MCF 10A (cell line): Measurements from ENCODE around the gene LIN37. TPM values are rescaled to one million over a fixed set of nuclear protein-coding genes. Genes with fewer than 3 reads are reported as not detected.
"Not testable (repeated sequence)": the region's sequence is repeated elsewhere in the genome, so short reads cannot be mapped to it uniquely, and the experiment has no call there.

ENCODE experiments used
- BruUV-seq: library from RNA; stranded (reverse); fragments of 400-500 nt; replicated peaks from 2 replicates; lab custom pipeline; 2021; lab: Mats Ljungman, UMichigan
- CTCF ChIA-PET: fragments of 300-600 bp; sonication (Branson Sonifier 250); formaldehyde crosslinking; extraction: SDS; loops from one replicate; lab custom pipeline; 2021; ENCODE audit warnings: antibody characterized with exemption, inconsistent platforms; lab: Yijun Ruan, JAX
- POLR2A ChIA-PET: fragments of 300-600, 350-650 bp; sonication (Branson Sonifier 250); formaldehyde crosslinking; extraction: SDS; loops from one replicate; lab custom pipeline; 2020; ENCODE audit warnings: antibody characterized with exemption, inconsistent platforms; lab: Yijun Ruan, JAX
- DNase-seq: peaks from one replicate; pipeline ENCODE4 v3.0.0-alpha.2; 2018; ENCODE audit not compliant: unreplicated experiment
- H3K27ac Mint-ChIP-seq: one replicate; pipeline ENCODE4 v1.8.0; 2022; ENCODE audit warnings: mild to moderate bottlenecking, low read depth, mixed read lengths; ENCODE audit not compliant: unreplicated experiment
- H3K27me3 Mint-ChIP-seq: one replicate; pipeline ENCODE4 v1.8.0; 2022; ENCODE audit warnings: mixed read lengths; ENCODE audit not compliant: insufficient read depth, unreplicated experiment
- H3K36me3 Mint-ChIP-seq: one replicate; pipeline ENCODE4 v1.8.0; 2022; ENCODE audit warnings: mild to moderate bottlenecking, moderate library complexity, mixed read lengths; ENCODE audit not compliant: insufficient read depth, unreplicated experiment
- H3K4me1 Mint-ChIP-seq: one replicate; pipeline ENCODE4 v1.8.0; 2022; ENCODE audit warnings: mixed read lengths; ENCODE audit not compliant: insufficient read depth, unreplicated experiment
- H3K4me3 Mint-ChIP-seq: one replicate; pipeline ENCODE4 v1.8.0; 2022; ENCODE audit warnings: mild to moderate bottlenecking, moderate library complexity, mixed read lengths; ENCODE audit not compliant: unreplicated experiment
- H3K9me3 Mint-ChIP-seq: one replicate; pipeline ENCODE4 v1.8.0; 2022; ENCODE audit warnings: mixed read lengths; ENCODE audit not compliant: unreplicated experiment
- intact Hi-C: fragments of 100-400 bp; cut with micrococcal nuclease; formaldehyde crosslinking; loops from 2 replicates; pipeline ENCODE4 v1.14.1; 2022
- total RNA-seq: library from RNA; stranded (reverse); gene quantifications from 2 replicates; pipeline ENCODE4 v1.2.3, GENCODE V29; 2022
- TF ChIP-seq, protein P1 (sequence below): fragments of 200-600 bp; IDR thresholded peaks from one replicate; pipeline ENCODE4 v1.8.0; 2022; ENCODE audit warnings: antibody characterized with exemption, mild to moderate bottlenecking; ENCODE audit not compliant: unreplicated experiment

The LIN37 gene
- total RNA-seq, 1 experiment from 2014 or later, result 19.6 TPM

DNA sequence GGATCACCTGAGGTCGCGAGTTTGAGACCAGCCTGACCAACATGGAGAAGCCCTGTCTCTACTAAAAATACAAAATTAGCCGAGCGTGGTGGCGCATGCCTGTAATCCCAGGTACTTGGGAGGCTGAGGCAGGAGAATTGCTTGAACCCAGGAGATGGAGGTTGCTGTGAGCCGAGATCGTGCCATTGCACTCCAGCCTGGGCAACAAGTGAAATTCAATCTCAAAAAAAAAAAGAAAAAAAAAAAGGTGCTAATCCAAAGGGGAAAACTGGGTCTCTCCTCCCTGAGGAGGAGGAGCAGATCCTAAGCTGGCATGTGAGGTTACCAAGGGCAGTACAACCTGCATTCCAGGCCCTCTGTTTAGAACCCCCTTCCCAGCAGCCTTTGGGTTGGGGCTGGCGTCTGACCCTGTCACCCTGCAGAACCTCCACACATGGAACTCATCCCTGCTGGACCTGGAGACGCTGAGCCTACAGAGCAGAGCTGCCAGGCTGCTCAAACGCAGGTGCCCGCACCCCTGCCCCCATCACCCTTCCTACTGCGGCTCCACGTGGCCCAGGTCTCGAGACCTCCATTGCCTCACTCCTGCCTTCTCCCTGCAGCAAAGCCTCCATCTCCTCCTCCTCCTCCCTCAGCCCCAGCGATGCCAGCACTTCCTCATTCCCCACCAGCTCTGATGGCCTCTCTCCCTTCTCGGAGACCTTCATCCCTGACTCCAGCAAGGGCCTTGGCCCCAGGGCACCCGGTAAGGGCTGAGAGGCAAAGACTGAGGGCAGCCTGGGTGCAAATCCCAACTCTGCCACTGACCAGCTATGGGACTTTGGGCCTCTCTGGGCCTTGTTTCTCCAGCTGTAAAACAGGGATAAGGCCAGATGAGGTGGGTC lies 16.3 kb downstream of the LIN37 start:
- peaks cover under 1% of the 10 kb centered on the region for H3K4me1 Mint-ChIP-seq

DNA sequence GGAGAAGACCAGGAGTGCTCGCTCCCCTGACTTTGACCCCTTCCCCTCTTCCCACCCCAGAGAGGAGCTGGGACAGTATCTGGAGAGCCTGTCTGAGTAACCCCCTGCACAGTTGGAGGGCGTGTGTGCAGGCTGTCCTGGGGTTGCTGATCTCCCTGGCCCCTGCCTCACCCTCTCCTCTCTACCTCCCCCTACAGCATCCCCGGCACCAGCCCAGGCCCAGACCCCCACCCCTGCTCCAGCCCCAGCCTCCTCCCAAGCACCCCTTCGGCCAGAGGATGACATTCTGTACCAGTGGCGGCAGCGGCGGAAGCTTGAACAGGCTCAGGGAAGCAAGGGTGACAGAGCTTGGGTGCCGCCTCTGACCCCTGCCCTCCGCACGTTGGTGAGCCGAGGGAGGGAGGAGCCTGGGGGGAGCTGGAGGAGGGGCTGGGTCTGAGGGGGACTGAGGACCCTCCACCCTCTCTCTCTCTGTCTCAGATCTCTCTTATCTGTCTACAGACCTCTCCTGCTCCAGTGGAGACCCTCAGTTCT lies 18.3 kb downstream of the LIN37 start:
- ChIA-PET CTCF (no interaction called here), POLR2A (interaction anchor here (0.7 to 1.2 kb wide), 2 partner anchors 18 to 146 kb away, joined by 3 to 4 read pairs; partner anchors contain the start of gene LIN37)
- intact Hi-C loops, result no loop called here
- Mint-ChIP-seq H3K4me1 (no peaks in the 10 kb centered on the region), H3K9me3 (no peaks in the 10 kb centered on the region), H3K27me3 (no peaks in the 10 kb centered on the region), H3K27ac (no peak overlapping the region), H3K4me3 (no peak overlapping the region), H3K36me3 (peaks cover 35% of the 10 kb centered on the region)
- BruUV-seq, result no TSS peak
- TF ChIP-seq, protein P1, sequence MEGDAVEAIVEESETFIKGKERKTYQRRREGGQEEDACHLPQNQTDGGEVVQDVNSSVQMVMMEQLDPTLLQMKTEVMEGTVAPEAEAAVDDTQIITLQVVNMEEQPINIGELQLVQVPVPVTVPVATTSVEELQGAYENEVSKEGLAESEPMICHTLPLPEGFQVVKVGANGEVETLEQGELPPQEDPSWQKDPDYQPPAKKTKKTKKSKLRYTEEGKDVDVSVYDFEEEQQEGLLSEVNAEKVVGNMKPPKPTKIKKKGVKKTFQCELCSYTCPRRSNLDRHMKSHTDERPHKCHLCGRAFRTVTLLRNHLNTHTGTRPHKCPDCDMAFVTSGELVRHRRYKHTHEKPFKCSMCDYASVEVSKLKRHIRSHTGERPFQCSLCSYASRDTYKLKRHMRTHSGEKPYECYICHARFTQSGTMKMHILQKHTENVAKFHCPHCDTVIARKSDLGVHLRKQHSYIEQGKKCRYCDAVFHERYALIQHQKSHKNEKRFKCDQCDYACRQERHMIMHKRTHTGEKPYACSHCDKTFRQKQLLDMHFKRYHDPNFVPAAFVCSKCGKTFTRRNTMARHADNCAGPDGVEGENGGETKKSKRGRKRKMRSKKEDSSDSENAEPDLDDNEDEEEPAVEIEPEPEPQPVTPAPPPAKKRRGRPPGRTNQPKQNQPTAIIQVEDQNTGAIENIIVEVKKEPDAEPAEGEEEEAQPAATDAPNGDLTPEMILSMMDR, result no peak
- no peak for DNase-seq

More for the DNA sequence above, 16.3 kb downstream of the LIN37 start:
- TF ChIP-seq, protein P1, result no peak
- no peak overlapping the region for H3K4me3 Mint-ChIP-seq
- no TSS peak for BruUV-seq
- ChIA-PET POLR2A (no interaction called here), CTCF (no interaction called here)
- H3K27ac Mint-ChIP-seq, result no peak overlapping the region
- no peaks in the 10 kb centered on the region for H3K9me3 Mint-ChIP-seq
- H3K27me3 Mint-ChIP-seq, result no peaks in the 10 kb centered on the region
- no peak for DNase-seq
- intact Hi-C loops, result no loop called here
- peaks cover 49% of the 10 kb centered on the region for H3K36me3 Mint-ChIP-seq

DNA sequence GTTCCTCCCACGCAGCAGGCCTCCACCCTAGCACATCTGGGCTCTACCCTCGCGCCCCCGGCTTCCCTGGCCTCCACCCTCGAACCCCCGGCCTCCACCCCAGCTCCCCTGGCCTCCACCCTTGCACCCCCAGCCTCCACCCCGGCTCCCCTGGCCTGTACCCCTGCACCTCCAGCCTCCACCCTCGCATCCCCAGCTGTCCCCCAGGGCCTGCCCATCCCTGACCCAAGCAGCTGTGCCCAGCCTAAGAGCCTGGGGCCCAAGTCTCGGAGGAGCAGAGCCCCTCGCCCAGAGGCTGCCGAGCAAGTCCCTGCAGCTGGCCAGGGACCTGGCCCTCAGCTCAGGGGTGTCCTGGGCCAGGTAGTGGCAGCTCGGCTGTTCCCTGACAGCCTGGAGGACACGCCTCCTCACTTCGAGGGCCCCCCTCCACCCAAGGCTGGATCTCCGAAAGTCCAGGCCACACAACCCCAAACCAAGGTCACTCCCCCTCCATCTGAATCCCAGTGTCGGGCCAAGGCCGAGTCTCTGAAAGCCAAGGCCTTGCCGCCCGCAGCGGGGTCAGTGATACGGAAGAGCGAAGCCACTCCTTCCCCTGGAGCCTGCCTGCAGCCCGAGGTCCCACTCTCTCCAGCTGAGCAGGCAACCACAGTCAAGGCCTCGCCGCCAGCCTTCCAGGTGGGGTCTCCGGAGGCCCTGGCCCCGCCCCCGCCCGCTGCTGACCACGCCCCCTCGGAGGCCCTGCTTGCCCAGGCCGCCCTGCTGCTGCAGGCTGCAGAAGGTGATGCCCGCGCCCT lies 19.1 kb downstream of the LIN37 start:
- Mint-ChIP-seq H3K4me3 (no peak overlapping the region), H3K36me3 (peaks cover 27% of the 10 kb centered on the region), H3K4me1 (no peaks in the 10 kb centered on the region), H3K9me3 (no peaks in the 10 kb centered on the region), H3K27ac (no peak overlapping the region), H3K27me3 (no peaks in the 10 kb centered on the region)
- no TSS peak for BruUV-seq
- ChIA-PET POLR2A (interaction anchor here (1.2 kb wide), 1 partner anchor 19 kb away, joined by 4 read pairs; the partner anchor contains the start of gene LIN37), CTCF (interaction anchor here (0.8 kb wide), 1 partner anchor 119 kb away, joined by 3 read pairs; the partner anchor contains the start of gene COX6B1)
- TF ChIP-seq, protein P1, result no peak
- intact Hi-C loops, result no loop called here
- no peak for DNase-seq

DNA sequence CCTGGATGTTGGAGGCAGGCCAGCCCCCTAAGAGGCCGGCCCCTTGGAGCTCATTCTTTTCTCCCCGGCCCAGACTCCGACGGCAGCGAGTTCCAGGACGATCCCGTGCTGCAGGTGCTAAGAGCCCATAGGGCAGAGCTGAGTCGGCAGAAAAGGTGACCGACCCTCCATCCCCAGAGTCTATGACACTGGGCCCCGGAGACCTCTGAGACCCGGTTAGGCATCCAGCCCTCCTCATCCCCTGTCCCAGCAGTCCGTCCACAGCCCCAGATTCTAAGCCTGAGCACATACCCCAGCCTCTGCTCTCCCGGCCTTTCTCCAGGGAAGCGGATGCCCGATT lies 19.7 kb downstream of the LIN37 start:
- ChIA-PET POLR2A (no interaction called here), CTCF (interaction anchor here (0.8 kb wide), 1 partner anchor 120 kb away, joined by 3 read pairs; the partner anchor contains the start of gene COX6B1)
- Mint-ChIP-seq H3K4me1 (no peaks in the 10 kb centered on the region), H3K36me3 (peaks cover 24% of the 10 kb centered on the region), H3K27ac (no peak overlapping the region), H3K9me3 (no peaks in the 10 kb centered on the region), H3K27me3 (no peaks in the 10 kb centered on the region), H3K4me3 (no peak overlapping the region)
- intact Hi-C loops, result no loop called here
- no TSS peak for BruUV-seq
- no peak for DNase-seq
- TF ChIP-seq, protein P1, result no peak

DNA sequence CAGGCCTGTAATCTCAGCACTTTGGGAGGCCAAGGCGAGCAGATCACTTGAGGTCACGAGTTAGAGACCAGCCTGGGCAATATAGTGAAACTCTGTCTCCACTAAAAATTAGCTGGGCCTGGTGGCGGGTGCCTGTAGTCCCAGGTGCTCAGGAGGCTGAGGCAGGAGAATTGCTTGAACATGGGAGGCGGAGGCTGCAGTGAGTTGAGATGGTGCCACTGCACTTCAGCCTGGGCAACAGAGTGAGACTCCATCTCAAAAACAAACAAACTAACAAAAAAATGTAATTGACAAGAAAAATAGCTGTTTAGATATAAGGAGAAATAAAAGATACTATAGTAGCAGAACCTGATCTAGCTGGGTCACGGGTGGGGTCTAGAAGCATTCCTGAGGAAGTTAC lies 24.0 kb downstream of the LIN37 start:
- Mint-ChIP-seq H3K4me1 (peaks cover 17% of the 10 kb centered on the region), H3K36me3 (peaks cover 13% of the 10 kb centered on the region)
- H3K9me3 Mint-ChIP-seq, BruUV-seq, CTCF ChIA-PET, H3K27me3 Mint-ChIP-seq, H3K4me3 Mint-ChIP-seq, H3K27ac Mint-ChIP-seq, DNase-seq: not testable (repeated sequence)
- POLR2A ChIA-PET, result interaction anchor here (0.8 kb wide), 1 partner anchor 24 kb away, joined by 3 read pairs; the partner anchor contains the start of gene LIN37
- intact Hi-C loops, result loop anchor here (10.0 kb wide), 1 partner anchor 162 kb away; the partner anchor contains the start of gene LRFN3
